Measurements from ENCODE around the gene TPM1. TPM values are rescaled to one million over a fixed set of nuclear protein-coding genes. Genes with fewer than 3 reads are reported as not detected.

The TPM1 gene
- total and polyA plus RNA-seq, 9 of the 15 experiments (the other 6 are each of a cell fraction or from before 2014, with no cell fraction given): 8.1 to 53.9 (median 43.1) TPM

DNA sequence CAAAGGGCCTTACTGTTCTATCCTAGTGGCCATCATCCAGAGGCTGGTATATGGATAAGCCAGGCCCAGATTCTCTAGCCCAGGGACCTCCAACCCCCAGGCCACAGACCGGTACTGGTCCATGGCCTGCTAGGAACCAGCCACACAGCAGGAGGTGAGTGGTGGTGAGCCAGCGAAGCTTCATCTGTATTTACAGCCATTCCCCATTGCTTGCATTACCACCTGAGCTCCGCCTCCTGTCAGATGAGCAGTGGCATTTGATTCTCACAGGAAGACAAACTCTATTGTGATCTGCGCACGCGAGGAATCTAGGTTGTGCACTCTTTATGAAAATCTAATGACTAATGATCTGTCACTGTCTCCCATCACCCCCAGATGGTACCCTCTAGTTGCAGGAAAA, 30.1 kb upstream of the TPM1 start:
- no peak overlapping the region for H2AFZ ChIP-seq (ENCODE audit: low read depth, low read length)
- no peaks in the 10 kb centered on the region for H3K36me3 ChIP-seq (ENCODE audit: control insufficient read depth, insufficient read depth, low read length)
- no peaks in the 10 kb centered on the region for H3K9me3 ChIP-seq (replicated peaks; ENCODE audit: control insufficient read depth, insufficient read depth, low read depth, low read length)
- H3K4me2 ChIP-seq (ENCODE audit: insufficient read depth, low read length): no peak overlapping the region
- ChIA-PET CTCF (ENCODE audit: low intra/inter-chr PET ratio) (no interaction called here), POLR2A (no interaction called here)
- no peak overlapping the region for H3K4me3 ChIP-seq
- H3K27ac ChIP-seq (ENCODE audit: extremely low read depth, low read depth, low read length): no peak overlapping the region
- no peaks in the 10 kb centered on the region for H3K9me1 ChIP-seq (ENCODE audit: control insufficient read depth, insufficient read depth, low read length)
- no peak for ATAC-seq
- BruUV-seq (replicated peaks): no TSS peak
- no peaks in the 10 kb centered on the region for H4K20me1 ChIP-seq (replicated peaks; ENCODE audit: control insufficient read depth, insufficient read depth, low read length)
- TF ChIP-seq BRF1 (IDR thresholded peaks at IDR 0.05; ENCODE audit: borderline replicate concordance, extremely low read depth, insufficient read length) (no peak), YY1 (IDR thresholded peaks at IDR 0.05; ENCODE audit: borderline replicate concordance in 1 of 3, control insufficient read depth in 1 of 3, extremely low read depth in 1 of 3, insufficient read depth in 3 of 3, insufficient read length in 1 of 3, insufficient replicate concordance in 2 of 3, low read depth in 1 of 3, low read length in 2 of 3) (no peak), SPI1 (IDR thresholded peaks at IDR 0.05; ENCODE audit: borderline replicate concordance, low read depth, low read length) (no peak), BHLHE40 (IDR thresholded peaks at IDR 0.05; ENCODE audit: low read length) (no peak), ZNF184 (CRISPR knock-in tag; IDR thresholded peaks at IDR 0.05) (no peak)
- TF ChIP-seq, protein P1, sequence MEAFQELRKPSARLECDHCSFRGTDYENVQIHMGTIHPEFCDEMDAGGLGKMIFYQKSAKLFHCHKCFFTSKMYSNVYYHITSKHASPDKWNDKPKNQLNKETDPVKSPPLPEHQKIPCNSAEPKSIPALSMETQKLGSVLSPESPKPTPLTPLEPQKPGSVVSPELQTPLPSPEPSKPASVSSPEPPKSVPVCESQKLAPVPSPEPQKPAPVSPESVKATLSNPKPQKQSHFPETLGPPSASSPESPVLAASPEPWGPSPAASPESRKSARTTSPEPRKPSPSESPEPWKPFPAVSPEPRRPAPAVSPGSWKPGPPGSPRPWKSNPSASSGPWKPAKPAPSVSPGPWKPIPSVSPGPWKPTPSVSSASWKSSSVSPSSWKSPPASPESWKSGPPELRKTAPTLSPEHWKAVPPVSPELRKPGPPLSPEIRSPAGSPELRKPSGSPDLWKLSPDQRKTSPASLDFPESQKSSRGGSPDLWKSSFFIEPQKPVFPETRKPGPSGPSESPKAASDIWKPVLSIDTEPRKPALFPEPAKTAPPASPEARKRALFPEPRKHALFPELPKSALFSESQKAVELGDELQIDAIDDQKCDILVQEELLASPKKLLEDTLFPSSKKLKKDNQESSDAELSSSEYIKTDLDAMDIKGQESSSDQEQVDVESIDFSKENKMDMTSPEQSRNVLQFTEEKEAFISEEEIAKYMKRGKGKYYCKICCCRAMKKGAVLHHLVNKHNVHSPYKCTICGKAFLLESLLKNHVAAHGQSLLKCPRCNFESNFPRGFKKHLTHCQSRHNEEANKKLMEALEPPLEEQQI (IDR thresholded peaks at IDR 0.05): no peak
- TF ChIP-seq, protein P2, sequence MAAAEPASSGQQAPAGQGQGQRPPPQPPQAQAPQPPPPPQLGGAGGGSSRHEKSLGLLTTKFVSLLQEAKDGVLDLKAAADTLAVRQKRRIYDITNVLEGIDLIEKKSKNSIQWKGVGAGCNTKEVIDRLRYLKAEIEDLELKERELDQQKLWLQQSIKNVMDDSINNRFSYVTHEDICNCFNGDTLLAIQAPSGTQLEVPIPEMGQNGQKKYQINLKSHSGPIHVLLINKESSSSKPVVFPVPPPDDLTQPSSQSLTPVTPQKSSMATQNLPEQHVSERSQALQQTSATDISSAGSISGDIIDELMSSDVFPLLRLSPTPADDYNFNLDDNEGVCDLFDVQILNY (CRISPR knock-in tag; IDR thresholded peaks at IDR 0.05): no peak
- H3K4me1 ChIP-seq (replicated peaks in 1 of 2; ENCODE audit: control insufficient read depth in 2 of 2, insufficient read depth in 2 of 2, low read length in 2 of 2): no peaks in the 10 kb centered on the region
- 0% methylated on average over 6 of the region's 6 CpGs for WGBS (ENCODE audit: insufficient coverage, low coverage, missing lambda C conversion rate)
- H3K79me2 ChIP-seq (ENCODE audit: control insufficient read depth, insufficient read depth, low read length): no peaks in the 10 kb centered on the region
- in situ Hi-C loops (cut with MboI): no loop called here
- FAIRE-seq: no peak
- peaks cover 21 to 25% of the 10 kb centered on the region in 2 experiments for H3K27me3 ChIP-seq (ENCODE audit: control insufficient read depth in 2 of 2, insufficient read depth in 2 of 2, low read length in 2 of 2)
- intact Hi-C loops (cut with micrococcal nuclease): no loop called here
- DNase-seq (ENCODE audit: extremely low read depth in 1 of 4, low spot score in 3 of 4): no peak
- no peak overlapping the region for H3K9ac ChIP-seq (ENCODE audit: insufficient read depth in 1 of 2, low read depth in 2 of 2, low read length in 2 of 2)
